ENCODE measurements around the gene POMT1.

Gene POMT1

DNA sequence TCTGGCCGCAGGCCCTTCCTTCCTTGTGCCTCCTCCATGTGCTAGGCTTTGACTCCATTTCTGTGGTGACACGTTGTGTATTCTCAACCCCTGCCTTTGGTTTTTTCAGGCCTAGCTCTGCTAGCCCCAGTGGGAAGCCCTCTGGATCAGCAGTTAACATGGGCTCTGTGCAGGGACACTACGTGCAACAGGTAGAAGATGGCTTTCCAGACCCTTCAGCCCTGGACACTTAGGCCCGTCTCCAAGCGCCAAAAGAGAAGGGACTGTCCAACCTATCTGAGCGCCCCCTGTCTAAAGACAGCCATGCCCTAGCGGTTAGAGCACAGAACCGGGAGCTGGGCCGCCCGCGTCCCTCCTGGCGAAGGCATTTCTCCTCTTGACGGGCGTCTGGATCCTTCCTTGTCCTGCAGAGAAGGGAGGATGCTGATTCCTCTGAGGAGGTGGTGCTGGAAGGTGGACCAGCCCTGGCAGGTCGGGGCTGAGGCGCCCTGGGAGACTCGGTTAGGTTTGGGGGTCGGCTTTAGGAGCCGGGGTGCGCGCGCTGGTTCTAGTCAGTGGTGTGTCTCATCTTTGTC lies 8.3 kb upstream of the POMT1 start:
- no peak overlapping the region for H3K9ac ChIP-seq (ENCODE audit: low read length)
- no peaks in the 10 kb centered on the region for H4K20me1 ChIP-seq (ENCODE audit: insufficient read depth, low read length)
- no peak for DNase-seq
- TF ChIP-seq EZH2phosphoT487 (IDR thresholded peaks at IDR 0.05; ENCODE audit: low read length): no peak
- TF ChIP-seq, protein P1, sequence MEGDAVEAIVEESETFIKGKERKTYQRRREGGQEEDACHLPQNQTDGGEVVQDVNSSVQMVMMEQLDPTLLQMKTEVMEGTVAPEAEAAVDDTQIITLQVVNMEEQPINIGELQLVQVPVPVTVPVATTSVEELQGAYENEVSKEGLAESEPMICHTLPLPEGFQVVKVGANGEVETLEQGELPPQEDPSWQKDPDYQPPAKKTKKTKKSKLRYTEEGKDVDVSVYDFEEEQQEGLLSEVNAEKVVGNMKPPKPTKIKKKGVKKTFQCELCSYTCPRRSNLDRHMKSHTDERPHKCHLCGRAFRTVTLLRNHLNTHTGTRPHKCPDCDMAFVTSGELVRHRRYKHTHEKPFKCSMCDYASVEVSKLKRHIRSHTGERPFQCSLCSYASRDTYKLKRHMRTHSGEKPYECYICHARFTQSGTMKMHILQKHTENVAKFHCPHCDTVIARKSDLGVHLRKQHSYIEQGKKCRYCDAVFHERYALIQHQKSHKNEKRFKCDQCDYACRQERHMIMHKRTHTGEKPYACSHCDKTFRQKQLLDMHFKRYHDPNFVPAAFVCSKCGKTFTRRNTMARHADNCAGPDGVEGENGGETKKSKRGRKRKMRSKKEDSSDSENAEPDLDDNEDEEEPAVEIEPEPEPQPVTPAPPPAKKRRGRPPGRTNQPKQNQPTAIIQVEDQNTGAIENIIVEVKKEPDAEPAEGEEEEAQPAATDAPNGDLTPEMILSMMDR (IDR thresholded peaks at IDR 0.05; ENCODE audit: low read length): no peak
- TF ChIP-seq EZH2 (optimal IDR thresholded peaks at IDR 0.05; ENCODE audit: low read depth, low read length): no peak
- H3K4me3 ChIP-seq (ENCODE audit: low read length): no peak overlapping the region
- H3K9me2 ChIP-seq (replicated peaks; ENCODE audit: insufficient read depth, low read length): no peaks in the 10 kb centered on the region
- H3K36me3 ChIP-seq (replicated peaks; ENCODE audit: insufficient read depth, low read length): peaks cover 16% of the 10 kb centered on the region
- no peaks in the 10 kb centered on the region for H3K9me3 ChIP-seq (replicated peaks; ENCODE audit: insufficient read depth, low read length)
- H3F3A ChIP-seq (ENCODE audit: insufficient read depth, low read length): peaks cover 17% of the 10 kb centered on the region
- H3K4me2 ChIP-seq (ENCODE audit: low read depth, low read length): no peak overlapping the region
- H3K79me2 ChIP-seq (ENCODE audit: low read length): peaks cover 88% of the 10 kb centered on the region
- peaks cover 13% of the 10 kb centered on the region for H3K4me1 ChIP-seq (ENCODE audit: low read length)
- H2AFZ ChIP-seq (ENCODE audit: low read length): no peak overlapping the region
- H3K27ac ChIP-seq (ENCODE audit: low read length): no peak overlapping the region
- H3K27me3 ChIP-seq (replicated peaks; ENCODE audit: insufficient read depth, low read length): no peaks in the 10 kb centered on the region

DNA sequence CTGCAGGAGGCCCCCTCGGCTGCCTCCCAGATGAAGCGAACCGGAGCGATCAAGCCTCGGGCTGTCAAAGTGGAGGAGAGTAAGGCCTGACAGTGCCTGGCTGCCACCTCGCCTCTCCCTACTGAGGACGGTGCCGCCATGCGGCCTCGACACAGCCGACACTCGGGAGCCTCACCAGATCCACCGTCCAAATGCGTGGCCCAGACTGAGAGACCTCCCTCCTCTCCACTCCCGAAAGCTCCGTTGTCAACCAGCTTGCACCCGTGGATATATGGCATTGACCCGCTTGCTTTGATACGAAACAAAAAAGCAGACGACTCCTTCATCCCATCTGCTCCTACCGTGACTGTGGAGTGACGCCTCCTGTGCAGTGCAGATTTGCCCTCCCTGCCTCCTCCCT lies 6.9 kb upstream of the POMT1 start:
- Histone ChIP-seq H4K20me1 (ENCODE audit: insufficient read depth, low read length) (no peaks in the 10 kb centered on the region), H3K27ac (ENCODE audit: low read length) (no peak overlapping the region), H3F3A (ENCODE audit: insufficient read depth, low read length) (peaks cover 30% of the 10 kb centered on the region), H3K36me3 (replicated peaks; ENCODE audit: insufficient read depth, low read length) (peaks cover 14% of the 10 kb centered on the region), H3K4me1 (ENCODE audit: low read length) (peaks cover 25% of the 10 kb centered on the region), H3K9me2 (replicated peaks; ENCODE audit: insufficient read depth, low read length) (no peaks in the 10 kb centered on the region), H3K9me3 (replicated peaks; ENCODE audit: insufficient read depth, low read length) (no peaks in the 10 kb centered on the region), H3K27me3 (replicated peaks; ENCODE audit: insufficient read depth, low read length) (no peaks in the 10 kb centered on the region), H3K79me2 (ENCODE audit: low read length) (peaks cover 76% of the 10 kb centered on the region), H3K9ac (ENCODE audit: low read length) (no peak overlapping the region), H2AFZ (ENCODE audit: low read length) (no peak overlapping the region), H3K4me2 (ENCODE audit: low read depth, low read length) (no peak overlapping the region), H3K4me3 (ENCODE audit: low read length) (no peak overlapping the region)
- no peak for DNase-seq
- TF ChIP-seq, protein P1 (IDR thresholded peaks at IDR 0.05; ENCODE audit: low read length): no peak
- TF ChIP-seq EZH2phosphoT487 (IDR thresholded peaks at IDR 0.05; ENCODE audit: low read length) (no peak), EZH2 (optimal IDR thresholded peaks at IDR 0.05; ENCODE audit: low read depth, low read length) (no peak)

DNA sequence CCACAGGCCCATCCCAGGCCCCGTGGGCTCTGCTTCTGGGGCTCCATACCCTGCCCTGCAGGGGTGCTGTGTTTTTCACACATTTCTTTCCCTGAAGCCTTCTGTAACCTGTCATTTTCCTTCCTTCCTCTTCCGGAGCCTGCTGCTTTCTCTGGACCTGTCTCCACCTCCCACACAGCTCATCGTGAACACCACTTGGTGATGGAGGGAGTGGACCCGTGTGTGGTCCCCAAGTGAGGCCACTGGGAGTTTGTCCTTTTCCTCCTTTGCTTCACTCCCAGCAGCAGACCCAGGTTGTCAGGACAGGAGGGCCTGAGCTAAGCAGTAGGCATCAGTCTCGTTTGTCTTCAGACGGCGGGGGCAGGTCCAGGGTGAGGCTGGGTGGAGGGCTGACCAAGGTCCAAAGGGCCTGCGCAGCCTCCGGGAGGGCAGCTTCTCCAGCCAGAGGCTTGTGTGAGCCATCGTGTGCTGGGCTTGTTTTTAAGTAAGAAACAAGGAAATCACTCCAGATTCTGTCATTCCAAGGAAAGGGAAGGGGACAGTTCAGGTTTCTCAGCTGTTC lies 5.8 kb upstream of the POMT1 start:
- H3K9ac ChIP-seq (ENCODE audit: low read length): no peak overlapping the region
- H3K79me2 ChIP-seq (ENCODE audit: low read length): peaks cover 66% of the 10 kb centered on the region
- no peaks in the 10 kb centered on the region for H4K20me1 ChIP-seq (ENCODE audit: insufficient read depth, low read length)
- TF ChIP-seq, protein P1 (IDR thresholded peaks at IDR 0.05; ENCODE audit: low read length): no peak
- TF ChIP-seq EZH2phosphoT487 (IDR thresholded peaks at IDR 0.05; ENCODE audit: low read length): no peak
- TF ChIP-seq EZH2 (optimal IDR thresholded peaks at IDR 0.05; ENCODE audit: low read depth, low read length): no peak
- no peak overlapping the region for H3K27ac ChIP-seq (ENCODE audit: low read length)
- H3K4me2 ChIP-seq (ENCODE audit: low read depth, low read length): no peak overlapping the region
- no peaks in the 10 kb centered on the region for H3K9me2 ChIP-seq (replicated peaks; ENCODE audit: insufficient read depth, low read length)
- H2AFZ ChIP-seq (ENCODE audit: low read length): no peak overlapping the region
- no peaks in the 10 kb centered on the region for H3K9me3 ChIP-seq (replicated peaks; ENCODE audit: insufficient read depth, low read length)
- no peak overlapping the region for H3K4me3 ChIP-seq (ENCODE audit: low read length)
- no peak for DNase-seq
- peaks cover 36% of the 10 kb centered on the region for H3K4me1 ChIP-seq (ENCODE audit: low read length)
- peaks cover 41% of the 10 kb centered on the region for H3F3A ChIP-seq (ENCODE audit: insufficient read depth, low read length)
- H3K27me3 ChIP-seq (replicated peaks; ENCODE audit: insufficient read depth, low read length): no peaks in the 10 kb centered on the region
- H3K36me3 ChIP-seq (replicated peaks; ENCODE audit: insufficient read depth, low read length): peaks cover 6% of the 10 kb centered on the region; the same call in 1 of the 2 replicates
